Activated T-helper 9 cell treated with anti-CD3 and anti-CD28 coated beads, Interleukin-2, amount 50 U/mL, for 16 hours (primary cell): ENCODE results near the gene PGF.

Experiments
- DNase-seq: peaks from one replicate; pipeline ENCODE4 v3.0.0-alpha.2; 2020; ENCODE audit warnings: low read depth

Gene PGF

GRCh38 chr14:74897642-74898041, 57.8 kb downstream of the PGF start:
- no peak for DNase-seq

GRCh38 chr14:74896400-74896799, 59.0 kb downstream of the PGF start:
- no peak for DNase-seq

- DNase-seq: no peak
Observed at GRCh38 chr14:74893614-74894091, 61.7 kb downstream of the PGF start.

- DNase-seq: no peak
Observed at GRCh38 chr14:74892745-74893144, 62.7 kb downstream of the PGF start.

GRCh38 chr14:74891870-74892269, 63.5 kb downstream of the PGF start:
- DNase-seq: no peak
